ENCODE data around the gene OBP2A. TPM values are rescaled to one million over a fixed set of nuclear protein-coding genes. Genes with fewer than 3 reads are reported as not detected.

The OBP2A gene
- total and polyA plus RNA-seq, 2 donors (not counting 1 experiment from before 2014, with no cell fraction given), result not detected

DNA sequence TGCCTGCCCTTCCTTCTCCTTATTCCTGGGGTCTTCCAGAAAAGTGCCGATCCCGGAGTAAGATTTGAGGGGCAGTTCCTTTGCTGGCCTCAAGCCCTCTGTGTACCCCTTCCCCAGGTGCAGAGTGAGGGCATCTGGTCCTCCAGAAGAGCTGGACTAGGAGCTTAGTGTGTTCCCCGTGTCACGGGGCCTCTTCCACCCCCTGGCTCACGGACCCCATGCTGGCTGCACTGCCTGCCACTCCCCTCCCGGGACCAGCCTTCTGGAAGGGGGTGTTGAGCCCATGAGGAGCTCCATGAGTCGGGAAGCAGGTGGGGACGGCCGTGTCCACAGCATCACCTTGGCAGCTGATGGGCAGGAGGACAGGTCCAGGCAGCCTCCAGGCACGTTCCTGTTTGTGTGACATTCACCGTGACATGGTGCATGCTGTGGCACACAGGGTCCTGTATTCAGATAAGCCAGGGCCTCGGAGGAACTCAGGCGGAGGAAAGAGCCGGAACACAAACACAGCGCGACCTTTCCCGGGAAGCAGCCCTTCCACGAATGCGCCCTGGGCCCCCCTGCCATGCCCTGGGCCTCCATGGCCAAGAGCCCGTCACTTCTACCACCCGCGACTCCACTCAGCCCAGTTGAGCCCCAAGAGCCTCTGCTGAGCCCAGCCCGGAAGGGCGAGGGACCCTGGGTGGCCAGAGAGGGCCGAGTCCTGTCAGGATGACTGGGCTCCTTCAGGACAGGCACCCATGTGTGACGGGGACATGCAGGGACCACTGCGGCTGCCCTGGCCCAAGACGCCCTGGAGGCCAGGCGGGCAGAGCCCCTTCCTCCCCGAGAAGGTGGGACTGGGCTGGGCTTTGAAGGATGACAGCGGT is 30.6 kb upstream of the OBP2A start:
- no peaks in the 10 kb centered on the region for H4K20me1 ChIP-seq (ENCODE audit: control insufficient read depth, extremely low read depth, insufficient read depth, low read length)
- peaks cover 2% of the 10 kb centered on the region for H3K4me1 ChIP-seq (ENCODE audit: control insufficient read depth, extremely low read depth, insufficient read depth, low read length)
- H3K27me3 ChIP-seq (ENCODE audit: control insufficient read depth, insufficient read depth, low read length), result peaks cover 4% of the 10 kb centered on the region
- H3K9ac ChIP-seq (ENCODE audit: insufficient read depth, low read length), result no peak overlapping the region
- H3K79me2 ChIP-seq (ENCODE audit: control insufficient read depth, insufficient read depth, low read length), result no peaks in the 10 kb centered on the region
- no peaks in the 10 kb centered on the region for H3K36me3 ChIP-seq (ENCODE audit: control insufficient read depth, insufficient read depth, low read length)
- H3K4me2 ChIP-seq (ENCODE audit: extremely low read depth, insufficient read depth, low read length), result no peak overlapping the region
- no peak overlapping the region for H3K27ac ChIP-seq (ENCODE audit: insufficient read depth, low read length)
- no peak for DNase-seq (ENCODE audit: low read depth in 2 of 2)
- no peaks in the 10 kb centered on the region for H3K9me3 ChIP-seq (ENCODE audit: control insufficient read depth, insufficient read depth, low read depth, low read length)
- TF ChIP-seq, protein P1, sequence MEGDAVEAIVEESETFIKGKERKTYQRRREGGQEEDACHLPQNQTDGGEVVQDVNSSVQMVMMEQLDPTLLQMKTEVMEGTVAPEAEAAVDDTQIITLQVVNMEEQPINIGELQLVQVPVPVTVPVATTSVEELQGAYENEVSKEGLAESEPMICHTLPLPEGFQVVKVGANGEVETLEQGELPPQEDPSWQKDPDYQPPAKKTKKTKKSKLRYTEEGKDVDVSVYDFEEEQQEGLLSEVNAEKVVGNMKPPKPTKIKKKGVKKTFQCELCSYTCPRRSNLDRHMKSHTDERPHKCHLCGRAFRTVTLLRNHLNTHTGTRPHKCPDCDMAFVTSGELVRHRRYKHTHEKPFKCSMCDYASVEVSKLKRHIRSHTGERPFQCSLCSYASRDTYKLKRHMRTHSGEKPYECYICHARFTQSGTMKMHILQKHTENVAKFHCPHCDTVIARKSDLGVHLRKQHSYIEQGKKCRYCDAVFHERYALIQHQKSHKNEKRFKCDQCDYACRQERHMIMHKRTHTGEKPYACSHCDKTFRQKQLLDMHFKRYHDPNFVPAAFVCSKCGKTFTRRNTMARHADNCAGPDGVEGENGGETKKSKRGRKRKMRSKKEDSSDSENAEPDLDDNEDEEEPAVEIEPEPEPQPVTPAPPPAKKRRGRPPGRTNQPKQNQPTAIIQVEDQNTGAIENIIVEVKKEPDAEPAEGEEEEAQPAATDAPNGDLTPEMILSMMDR (conservative IDR thresholded peaks at IDR 0.05 in 1 of 2, IDR thresholded peaks at IDR 0.05 in 1 of 2; ENCODE audit: low read depth in 1 of 2, low read length in 2 of 2), result no peak
- no peak for TF ChIP-seq EZH2 (IDR thresholded peaks at IDR 0.05; ENCODE audit: low read length, missing control alignments)
- H2AFZ ChIP-seq (ENCODE audit: low read length), result no peak overlapping the region
- no peak overlapping the region for H3K4me3 ChIP-seq (replicated peaks in 1 of 4; ENCODE audit: control extremely low read depth in 1 of 4, insufficient read depth in 1 of 4, low read depth in 3 of 4, low read length in 4 of 4)

DNA sequence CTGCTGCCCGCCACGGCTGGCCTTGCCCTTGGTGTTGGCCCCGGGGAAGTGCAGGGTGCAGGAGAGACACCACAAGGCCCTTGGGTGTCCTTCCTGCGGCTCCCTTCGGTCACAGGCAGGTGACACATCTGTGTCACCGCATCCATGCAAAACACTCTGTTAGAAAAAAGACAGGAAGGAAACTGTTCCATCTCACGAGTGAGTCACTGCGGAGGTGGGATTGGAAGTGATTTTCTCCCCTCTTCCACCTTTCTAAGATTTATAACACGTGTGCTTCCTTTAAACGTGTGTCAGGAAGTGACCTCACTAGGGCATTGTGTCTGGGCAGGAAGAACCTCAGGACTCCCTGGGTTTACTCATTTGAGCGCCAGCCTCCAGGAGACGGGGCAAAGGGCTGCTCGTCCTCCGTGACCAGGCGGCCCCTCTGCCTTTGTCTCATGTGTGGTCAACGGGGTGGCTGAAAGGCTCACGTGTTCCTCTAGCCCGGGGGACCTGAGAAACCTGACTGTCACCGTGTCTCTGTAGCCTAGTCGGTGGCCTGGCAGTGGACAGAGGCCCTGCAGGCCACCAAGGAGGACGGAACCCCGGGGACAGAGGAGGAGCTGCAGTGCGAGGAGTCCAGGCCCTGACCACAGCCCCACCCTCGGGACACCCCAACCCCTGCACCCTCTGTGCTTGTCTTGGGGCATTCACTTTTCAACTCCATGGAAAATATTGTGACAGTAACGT is 29.6 kb upstream of the OBP2A start:
- Histone ChIP-seq H3K4me2 (ENCODE audit: extremely low read depth, insufficient read depth, low read length) (no peak overlapping the region), H4K20me1 (ENCODE audit: control insufficient read depth, extremely low read depth, insufficient read depth, low read length) (no peaks in the 10 kb centered on the region), H3K4me3 (replicated peaks in 1 of 4; ENCODE audit: control extremely low read depth in 1 of 4, insufficient read depth in 1 of 4, low read depth in 3 of 4, low read length in 4 of 4) (no peak overlapping the region), H3K9me3 (ENCODE audit: control insufficient read depth, insufficient read depth, low read depth, low read length) (no peaks in the 10 kb centered on the region), H3K9ac (ENCODE audit: insufficient read depth, low read length) (no peak overlapping the region), H3K27ac (ENCODE audit: insufficient read depth, low read length) (no peak overlapping the region), H3K4me1 (ENCODE audit: control insufficient read depth, extremely low read depth, insufficient read depth, low read length) (peaks cover 2% of the 10 kb centered on the region), H3K79me2 (ENCODE audit: control insufficient read depth, insufficient read depth, low read length) (no peaks in the 10 kb centered on the region), H3K36me3 (ENCODE audit: control insufficient read depth, insufficient read depth, low read length) (no peaks in the 10 kb centered on the region), H3K27me3 (ENCODE audit: control insufficient read depth, insufficient read depth, low read length) (peaks cover 4% of the 10 kb centered on the region), H2AFZ (ENCODE audit: low read length) (no peak overlapping the region)
- no peak for DNase-seq (ENCODE audit: low read depth in 2 of 2)
- TF ChIP-seq EZH2 (IDR thresholded peaks at IDR 0.05; ENCODE audit: low read length, missing control alignments), result no peak
- TF ChIP-seq, protein P1 (conservative IDR thresholded peaks at IDR 0.05 in 1 of 2, IDR thresholded peaks at IDR 0.05 in 1 of 2; ENCODE audit: low read depth in 1 of 2, low read length in 2 of 2), result no peak

DNA sequence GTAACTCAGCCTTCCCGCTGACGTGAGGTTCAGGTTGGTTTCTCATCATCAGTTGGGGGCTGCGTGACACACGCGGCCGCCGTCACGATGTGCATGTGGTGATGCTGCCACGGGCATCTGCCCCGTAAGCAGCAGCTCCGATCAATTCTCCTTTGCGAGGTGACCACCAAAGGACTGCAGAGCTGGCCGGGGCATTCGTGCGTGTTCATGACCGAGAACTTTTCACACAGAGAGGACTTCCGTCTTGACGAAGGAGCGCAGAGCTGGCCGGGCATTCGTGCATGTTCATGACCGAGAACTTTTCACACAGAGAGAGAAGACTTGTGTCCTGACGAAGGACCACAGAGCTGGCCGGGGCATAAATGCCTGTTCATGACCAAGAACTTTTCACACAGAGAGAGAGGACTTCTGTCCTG is 28.5 kb upstream of the OBP2A start:
- Histone ChIP-seq H3K27me3 (ENCODE audit: control insufficient read depth, insufficient read depth, low read length) (peaks cover 4% of the 10 kb centered on the region), H3K36me3 (ENCODE audit: control insufficient read depth, insufficient read depth, low read length) (no peaks in the 10 kb centered on the region), H3K27ac (ENCODE audit: insufficient read depth, low read length) (no peak overlapping the region), H4K20me1 (ENCODE audit: control insufficient read depth, extremely low read depth, insufficient read depth, low read length) (no peaks in the 10 kb centered on the region), H3K9ac (ENCODE audit: insufficient read depth, low read length) (no peak overlapping the region), H2AFZ (ENCODE audit: low read length) (no peak overlapping the region), H3K79me2 (ENCODE audit: control insufficient read depth, insufficient read depth, low read length) (no peaks in the 10 kb centered on the region), H3K4me2 (ENCODE audit: extremely low read depth, insufficient read depth, low read length) (no peak overlapping the region), H3K9me3 (ENCODE audit: control insufficient read depth, insufficient read depth, low read depth, low read length) (no peaks in the 10 kb centered on the region), H3K4me1 (ENCODE audit: control insufficient read depth, extremely low read depth, insufficient read depth, low read length) (no peaks in the 10 kb centered on the region), H3K4me3 (replicated peaks in 1 of 4; ENCODE audit: control extremely low read depth in 1 of 4, insufficient read depth in 1 of 4, low read depth in 3 of 4, low read length in 4 of 4) (no peak overlapping the region)
- no peak for DNase-seq (ENCODE audit: low read depth in 2 of 2)
- TF ChIP-seq, protein P1 (conservative IDR thresholded peaks at IDR 0.05 in 1 of 2, IDR thresholded peaks at IDR 0.05 in 1 of 2; ENCODE audit: low read depth in 1 of 2, low read length in 2 of 2), result no peak
- no peak for TF ChIP-seq EZH2 (IDR thresholded peaks at IDR 0.05; ENCODE audit: low read length, missing control alignments)

Data from fibroblast of lung (primary cell).